Vagina (tissue), 2 donors: Measurements from ENCODE around the gene RASSF7. TPM values are rescaled to one million over a fixed set of nuclear protein-coding genes. Genes with fewer than 3 reads are reported as not detected.
"Not testable (repeated sequence)": the region's sequence is repeated elsewhere in the genome, so short reads cannot be mapped to it uniquely, and the experiment has no call there.

Source experiments
- DNase-seq, 2 donors: peaks; one replicate each; pipeline ENCODE4 v3.0.0-alpha.2; 2017; ENCODE audit errors: extremely low spot score in 2 of 2
- H3K27ac ChIP-seq: fragments of 200-600 bp; sonication (generic); one replicate; pipeline ENCODE4 v1.5.1; 2019
- H3K27me3 ChIP-seq: fragments of 200-600 bp; sonication (generic); one replicate; pipeline ENCODE4 v1.5.1; 2019
- H3K36me3 ChIP-seq, 2 donors: fragments of 200-600 bp; sonication (generic); one replicate each; pipeline ENCODE4 v1.5.1; 2017 to 2019
- H3K4me1 ChIP-seq: fragments of 200-600 bp; sonication (generic); one replicate; pipeline ENCODE4 v1.5.1; 2019
- H3K4me3 ChIP-seq, 2 donors: fragments of 200-600 bp; sonication (generic); 1 replicate in 1 of 2; 2 replicates in 1 of 2; pipeline ENCODE4 v1.5.1; 2016 to 2019
- H3K9me3 ChIP-seq: fragments of 200-600 bp; sonication (generic); one replicate; pipeline ENCODE4 v1.5.1; 2019
- CTCF ChIP-seq, 3 experiments: fragments of 450-650 bp in 2 of 3; fragments of 200-600 bp in 1 of 3; sonication (generic) in 1 of 3; IDR thresholded peaks; one replicate each; pipeline ENCODE4 v1.5.1; 2017 to 2019; ENCODE audit warnings: antibody characterized with exemption in 3 of 3, mild to moderate bottlenecking in 2 of 3, moderate library complexity in 2 of 3
- POLR2A ChIP-seq, 2 donors: fragments of 450-650 bp; IDR thresholded peaks; one replicate each; pipeline ENCODE4 v1.6.1; 2017; ENCODE audit warnings: antibody characterized with exemption in 2 of 2, mild to moderate bottlenecking in 2 of 2, moderate library complexity in 2 of 2
- POLR2AphosphoS5 ChIP-seq, 2 donors: sonication (generic); formaldehyde crosslinking; IDR thresholded peaks; one replicate each; pipeline ENCODE4 v1.9.0; 2017; ENCODE audit warnings: antibody characterized with exemption in 2 of 2, mild to moderate bottlenecking in 2 of 2, low read depth in 1 of 2; ENCODE audit not compliant: insufficient read depth in 1 of 2
- intact Hi-C: fragments of 100-400 bp; cut with DNase I; formaldehyde crosslinking; loops from one replicate; pipeline ENCODE4 v1.15.1; 2023
- total RNA-seq: library from RNA; depleted of rRNA; stranded (reverse); fragments of >200 nt; gene quantifications from one replicate; pipeline ENCODE4 v1.2.3, GENCODE V29; 2016

Gene RASSF7
- 14.7 TPM for total RNA-seq

DNA sequence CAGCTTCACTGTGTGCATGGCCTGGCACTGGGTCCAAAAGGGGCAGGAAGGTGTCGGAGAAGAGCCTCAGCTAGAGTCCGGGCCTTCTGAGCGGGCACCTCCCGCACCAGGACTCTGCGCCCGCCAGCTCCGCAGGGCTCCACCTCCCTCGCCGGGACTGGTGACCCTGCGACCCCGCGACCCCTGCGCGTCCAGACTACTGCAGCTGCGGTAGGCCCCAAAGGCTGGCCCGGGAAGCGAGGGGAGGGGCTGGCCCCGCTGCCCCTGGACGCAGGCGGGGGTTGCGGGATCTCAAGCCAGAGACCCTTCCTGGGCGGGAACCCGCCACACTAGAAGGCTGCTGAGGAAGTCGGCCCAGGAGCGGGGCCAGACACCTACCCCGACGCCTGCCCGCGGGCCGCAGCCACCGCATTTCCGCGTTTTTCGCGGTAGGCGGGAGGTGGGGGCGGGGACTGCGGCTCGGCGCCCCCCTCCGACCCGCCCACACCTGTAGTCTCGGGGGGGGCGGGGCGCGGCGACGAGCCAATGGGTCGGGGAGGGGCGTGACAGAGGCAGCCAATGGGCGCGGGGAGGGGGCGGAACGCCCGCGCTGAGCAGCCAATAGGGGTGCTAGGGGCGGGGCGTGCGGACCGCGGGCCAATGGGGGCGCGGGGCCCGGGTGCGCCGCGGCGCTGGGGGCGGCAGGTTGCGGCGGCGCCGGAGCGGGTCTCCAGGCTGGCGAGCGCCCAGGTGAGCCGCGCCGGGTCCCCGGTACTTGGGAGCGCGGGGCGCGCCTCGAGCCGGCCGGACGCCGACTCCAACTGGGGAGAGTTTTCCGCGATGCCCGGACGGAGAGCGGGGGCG is at the start of gene RASSF7, which contains the start of gene LMNTD2:
TSS of gene RASSF7 (plus strand) at position 666 of the 843 bp plus-strand sequence. CDS start 799 bp downstream, outside the sequence.
TSS of gene LMNTD2 (minus strand) at position 434 of the 843 bp plus-strand sequence. CDS start at position 412, 22 bp downstream.
- TF ChIP-seq CTCF (IDR thresholded peaks at IDR 0.05) (no peak), POLR2AphosphoS5 (IDR thresholded peaks at IDR 0.05; ENCODE audit: insufficient read depth in 1 of 2, low read depth in 1 of 2) (peak in 1 of 2 donors; percentile 70)
- H3K4me3 ChIP-seq: peak within 1 kb of the TSS; percentile 61 to 90
- intact Hi-C loops: no loop called here
- H3K36me3 ChIP-seq: no peaks in the 10 kb centered on the region
- peaks cover under 1% of the 10 kb centered on the region for H3K27me3 ChIP-seq
- H3K9me3 ChIP-seq: no peaks in the 10 kb centered on the region
- no peak for DNase-seq
- H3K4me1 ChIP-seq: peaks cover 25% of the 10 kb centered on the region
- H3K27ac ChIP-seq: peak within 1 kb of the TSS; percentile 47

GRCh38 chr11:512761-513595 is 47.8 kb upstream of the RASSF7 start:
- no peak for DNase-seq
- Histone ChIP-seq H3K27me3 (no peaks in the 10 kb centered on the region), H3K4me3 (no peak overlapping the region), H3K9me3 (no peaks in the 10 kb centered on the region), H3K4me1 (peaks cover 6% of the 10 kb centered on the region), H3K27ac (no peak overlapping the region), H3K36me3 (peaks cover 0 to 11% of the 10 kb centered on the region in 2 donors)
- intact Hi-C loops: no loop called here
- TF ChIP-seq POLR2A (IDR thresholded peaks at IDR 0.05) (no peak), CTCF (IDR thresholded peaks at IDR 0.05) (no peak), POLR2AphosphoS5 (IDR thresholded peaks at IDR 0.05; ENCODE audit: insufficient read depth in 1 of 2, low read depth in 1 of 2) (no peak)

DNA sequence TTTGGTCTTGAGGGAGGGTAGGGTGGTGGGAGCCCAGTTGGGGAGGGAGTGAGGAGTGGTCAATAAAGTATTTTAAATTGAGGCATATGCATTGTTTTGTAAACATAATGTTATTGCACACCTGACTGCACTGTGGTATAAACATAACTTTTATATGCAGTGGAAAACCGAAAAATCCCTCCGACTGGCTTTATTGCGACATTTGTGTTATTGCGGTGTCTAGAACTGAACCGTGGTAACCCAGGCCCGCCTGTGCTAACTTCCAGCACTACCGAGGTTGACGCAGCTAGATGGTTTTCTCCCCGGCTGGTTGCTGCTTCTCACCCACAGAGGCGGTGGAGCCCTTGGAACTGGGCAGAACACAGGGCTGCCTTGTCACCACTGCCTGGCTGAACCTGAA is 46.2 kb upstream of the RASSF7 start:
- H3K9me3 ChIP-seq: no peaks in the 10 kb centered on the region
- no peaks in the 10 kb centered on the region for H3K27me3 ChIP-seq
- H3K4me3 ChIP-seq: no peak overlapping the region
- H3K4me1 ChIP-seq: peaks cover 7% of the 10 kb centered on the region
- intact Hi-C loops: loop anchor here (5.0 kb wide), 1 partner anchor 157 kb away; no protein-coding TSS in a partner anchor
- H3K36me3 ChIP-seq: peaks cover 0 to 11% of the 10 kb centered on the region in 2 donors
- DNase-seq: no peak
- H3K27ac ChIP-seq: peak overlapping the region; percentile 67
- TF ChIP-seq POLR2A (IDR thresholded peaks at IDR 0.05) (no peak), POLR2AphosphoS5 (IDR thresholded peaks at IDR 0.05; ENCODE audit: insufficient read depth in 1 of 2, low read depth in 1 of 2) (no peak), CTCF (IDR thresholded peaks at IDR 0.05) (no peak)

GRCh38 chr11:515131-515530 is 45.6 kb upstream of the RASSF7 start:
- H3K4me1 ChIP-seq: peaks cover 7% of the 10 kb centered on the region
- intact Hi-C loops: loop anchor here (5.0 kb wide), 1 partner anchor 158 kb away; no protein-coding TSS in a partner anchor
- DNase-seq: no peak
- peak overlapping the region; percentile 71 for H3K27ac ChIP-seq
- H3K27me3 ChIP-seq: no peaks in the 10 kb centered on the region
- no peaks in the 10 kb centered on the region for H3K9me3 ChIP-seq
- TF ChIP-seq POLR2AphosphoS5 (IDR thresholded peaks at IDR 0.05; ENCODE audit: insufficient read depth in 1 of 2, low read depth in 1 of 2) (peak; percentile 33 to 72), POLR2A (IDR thresholded peaks at IDR 0.05) (no peak)
- H3K36me3 ChIP-seq: peaks cover 0 to 6% of the 10 kb centered on the region in 2 donors
- no peak overlapping the region for H3K4me3 ChIP-seq

DNA sequence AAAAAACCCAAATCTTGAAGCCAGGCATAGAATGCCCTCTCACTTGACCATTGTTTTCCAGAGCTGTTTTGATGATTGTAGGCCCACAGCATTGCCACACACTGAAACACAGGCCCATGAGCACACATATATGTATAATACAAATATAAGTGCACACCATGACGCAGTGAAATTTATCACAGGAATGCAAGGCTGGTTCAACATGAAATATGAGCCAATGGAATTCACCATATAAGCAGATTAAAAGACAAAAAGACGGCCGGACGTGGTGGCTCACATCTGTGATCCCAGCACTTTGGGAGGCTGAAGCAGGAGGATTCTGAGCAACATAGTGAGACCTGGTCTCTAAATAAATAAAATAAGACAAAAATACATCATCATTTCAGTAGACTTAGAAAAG is 44.4 kb upstream of the RASSF7 start:
- no peak for DNase-seq

GRCh38 chr11:516918-517685 is 43.7 kb upstream of the RASSF7 start:
- not testable (repeated sequence) for DNase-seq, H3K9me3 ChIP-seq, H3K4me3 ChIP-seq, H3K4me1 ChIP-seq, H3K27me3 ChIP-seq, H3K36me3 ChIP-seq
- H3K27ac ChIP-seq: peak overlapping the region; percentile 89
- intact Hi-C loops: loop anchor here (5.0 kb wide), 1 partner anchor 160 kb away; no protein-coding TSS in a partner anchor

More for the DNA sequence above, 44.4 kb upstream of the RASSF7 start:
- TF ChIP-seq POLR2AphosphoS5 (IDR thresholded peaks at IDR 0.05; ENCODE audit: insufficient read depth in 1 of 2, low read depth in 1 of 2) (no peak), POLR2A (IDR thresholded peaks at IDR 0.05) (no peak), CTCF (IDR thresholded peaks at IDR 0.05) (no peak)
- Histone ChIP-seq H3K36me3 (no peaks in the 10 kb centered on the region), H3K27ac (peak overlapping the region; percentile 71), H3K9me3 (no peaks in the 10 kb centered on the region), H3K4me1 (peaks cover 7% of the 10 kb centered on the region), H3K4me3 (no peak overlapping the region), H3K27me3 (no peaks in the 10 kb centered on the region)
- intact Hi-C loops: loop anchor here (5.0 kb wide), 1 partner anchor 159 kb away; no protein-coding TSS in a partner anchor
